KOPT-K1 (cell line): ENCODE data around the gene ERICH3.

Experiments
- H3K27ac ChIP-seq: fragments of 200-600 bp; sonication (generic); 2 replicates; pipeline ENCODE4 v1.5.1; 2016; ENCODE audit warnings: antibody characterized with exemption, mild to moderate bottlenecking, low read depth, low read length; ENCODE audit not compliant: poor library complexity, severe bottlenecking
- H3K36me3 ChIP-seq: fragments of 200-600 bp; sonication (generic); 2 replicates; pipeline ENCODE4 v1.5.1; 2017; ENCODE audit warnings: antibody characterized with exemption, mild to moderate bottlenecking, low read length, moderate library complexity; ENCODE audit not compliant: insufficient read depth
- H3K9me3 ChIP-seq: fragments of 200-600 bp; sonication (generic); 2 replicates; pipeline ENCODE4 v1.5.1; 2017; ENCODE audit warnings: antibody characterized with exemption, low read length, mild to moderate bottlenecking; ENCODE audit not compliant: insufficient read depth, poor library complexity, severe bottlenecking

ERICH3 gene

GRCh38 chr1:74641161-74641560, 32.4 kb downstream of the ERICH3 start:
- Histone ChIP-seq H3K27ac (no peak overlapping the region), H3K9me3 (no peaks in the 10 kb centered on the region), H3K36me3 (no peaks in the 10 kb centered on the region)

GRCh38 chr1:74637296-74637695, 36.3 kb downstream of the ERICH3 start:
- Histone ChIP-seq H3K27ac (no peak overlapping the region), H3K36me3 (no peaks in the 10 kb centered on the region), H3K9me3 (no peaks in the 10 kb centered on the region)

- H3K9me3 ChIP-seq: no peaks in the 10 kb centered on the region
- no peaks in the 10 kb centered on the region for H3K36me3 ChIP-seq
Measured at GRCh38 chr1:74629283-74629682, 44.3 kb downstream of the ERICH3 start.

GRCh38 chr1:74623716-74624115, 49.9 kb downstream of the ERICH3 start:
- Histone ChIP-seq H3K9me3 (no peaks in the 10 kb centered on the region), H3K36me3 (no peaks in the 10 kb centered on the region)

More at GRCh38 chr1:74629283-74629682, 44.3 kb downstream of the ERICH3 start:
- H3K27ac ChIP-seq: no peak overlapping the region

GRCh38 chr1:74620242-74620641, 53.4 kb downstream of the ERICH3 start:
- Histone ChIP-seq H3K27ac (no peak overlapping the region), H3K9me3 (no peaks in the 10 kb centered on the region), H3K36me3 (no peaks in the 10 kb centered on the region)

More at GRCh38 chr1:74623716-74624115, 49.9 kb downstream of the ERICH3 start:
- no peak overlapping the region for H3K27ac ChIP-seq

- Histone ChIP-seq H3K36me3 (no peaks in the 10 kb centered on the region), H3K9me3 (no peaks in the 10 kb centered on the region), H3K27ac (no peak overlapping the region)
Measured at GRCh38 chr1:74618974-74619373, 54.6 kb downstream of the ERICH3 start.

- H3K27ac ChIP-seq: no peak overlapping the region
- H3K36me3 ChIP-seq: no peaks in the 10 kb centered on the region
- no peaks in the 10 kb centered on the region for H3K9me3 ChIP-seq
Measured at GRCh38 chr1:74613894-74614293, 59.7 kb downstream of the ERICH3 start.

- Histone ChIP-seq H3K27ac (no peak overlapping the region), H3K36me3 (no peaks in the 10 kb centered on the region), H3K9me3 (no peaks in the 10 kb centered on the region)
Measured at GRCh38 chr1:74611887-74612286, 61.7 kb downstream of the ERICH3 start.

- no peaks in the 10 kb centered on the region for H3K36me3 ChIP-seq
- no peaks in the 10 kb centered on the region for H3K9me3 ChIP-seq
- H3K27ac ChIP-seq: no peak overlapping the region
Measured at GRCh38 chr1:74610961-74611360, 62.6 kb downstream of the ERICH3 start.

GRCh38 chr1:74609810-74610371, 63.7 kb downstream of the ERICH3 start:
- no peaks in the 10 kb centered on the region for H3K9me3 ChIP-seq
- no peak overlapping the region for H3K27ac ChIP-seq
- H3K36me3 ChIP-seq: no peaks in the 10 kb centered on the region

- H3K9me3 ChIP-seq: no peaks in the 10 kb centered on the region
- no peak overlapping the region for H3K27ac ChIP-seq
- H3K36me3 ChIP-seq: no peaks in the 10 kb centered on the region
Measured at GRCh38 chr1:74596717-74597116, 76.9 kb downstream of the ERICH3 start.

GRCh38 chr1:74593887-74594866, 79.4 kb downstream of the ERICH3 start:
- H3K36me3 ChIP-seq: no peaks in the 10 kb centered on the region
- H3K27ac ChIP-seq: no peak overlapping the region

GRCh38 chr1:74592580-74593355, 80.8 kb downstream of the ERICH3 start:
- no peak overlapping the region for H3K27ac ChIP-seq
- H3K9me3 ChIP-seq: no peaks in the 10 kb centered on the region
- H3K36me3 ChIP-seq: no peaks in the 10 kb centered on the region

More at GRCh38 chr1:74593887-74594866, 79.4 kb downstream of the ERICH3 start:
- H3K9me3 ChIP-seq: no peaks in the 10 kb centered on the region

GRCh38 chr1:74591949-74592348, 81.6 kb downstream of the ERICH3 start:
- no peaks in the 10 kb centered on the region for H3K36me3 ChIP-seq
- H3K27ac ChIP-seq: no peak overlapping the region
- H3K9me3 ChIP-seq: no peaks in the 10 kb centered on the region

- no peak overlapping the region for H3K27ac ChIP-seq
Measured at GRCh38 chr1:74590288-74590687, 83.3 kb downstream of the ERICH3 start.

More at GRCh38 chr1:74590288-74590687, 83.3 kb downstream of the ERICH3 start:
- H3K36me3 ChIP-seq: no peaks in the 10 kb centered on the region
- no peaks in the 10 kb centered on the region for H3K9me3 ChIP-seq
